Cardiac fibroblast (primary cell): ENCODE data around the gene SOX13.

Source experiments
- DNase-seq, 2 donors: peaks; one replicate each; pipeline versions ENCODE4 v3.0.0 to v3.0.0-alpha.2; 2010; ENCODE audit warnings: low read depth in 2 of 2
- H3K4me3 ChIP-seq, 2 donors: replicated peaks in 1 of 2; 1 replicate in 1 of 2; 2 replicates in 1 of 2; pipeline ENCODE4 v1.5.1; 2011; ENCODE audit warnings: low read depth in 2 of 2, low read length in 2 of 2, mild to moderate bottlenecking in 2 of 2, moderate library complexity in 1 of 2
- CTCF ChIP-seq: IDR thresholded peaks from one replicate; pipeline ENCODE4 v1.5.1; 2011; ENCODE audit warnings: low read depth, mild to moderate bottlenecking, low read length, inconsistent platforms

Gene SOX13

GRCh38 chr1:204171751-204172178 lies 98.8 kb downstream of the SOX13 start:
- no peak overlapping the region for H3K4me3 ChIP-seq
- DNase-seq, result peak; percentile 26 to 96
- no peak for TF ChIP-seq CTCF

GRCh38 chr1:204172404-204173029 lies 99.6 kb downstream of the SOX13 start:
- no peak overlapping the region for H3K4me3 ChIP-seq
- DNase-seq, result no peak
- TF ChIP-seq CTCF, result no peak

- DNase-seq, result no peak
These were observed 102.0 kb downstream of the SOX13 start for GRCh38 chr1:204174958-204175357.

GRCh38 chr1:204176049-204176448 lies 103.1 kb downstream of the SOX13 start:
- no peak for DNase-seq
- no peak for TF ChIP-seq CTCF
- H3K4me3 ChIP-seq, result no peak overlapping the region

More at GRCh38 chr1:204174958-204175357, 102.0 kb downstream of the SOX13 start:
- TF ChIP-seq CTCF, result no peak
- H3K4me3 ChIP-seq, result no peak overlapping the region

- no peak for TF ChIP-seq CTCF
- no peak for DNase-seq
- no peak overlapping the region for H3K4me3 ChIP-seq
These were observed 104.2 kb downstream of the SOX13 start for GRCh38 chr1:204177133-204177532.
